HepG2 (cell line): ENCODE measurements around the gene NKD1. TPM values are rescaled to one million over a fixed set of nuclear protein-coding genes. Genes with fewer than 3 reads are reported as not detected.
A peak's percentile ranks its signal among the peaks of the same experiment; 100 is the strongest.

Source experiments
- ATAC-seq: fragments of 200-7000 bp; cut with Tn5 transposase; 3 replicates; pipeline ENCODE4 v1.9.1; 2020; ENCODE audit warnings: mild to moderate bottlenecking, moderate library complexity
- BruUV-seq: library from RNA; stranded (reverse); fragments of 400-500 nt; replicated peaks from 2 replicates; lab custom pipeline; 2021; lab: Mats Ljungman, UMichigan
- CTCF ChIA-PET: fragments of 300-600 bp; formaldehyde crosslinking; extraction: SDS; loops from one replicate; lab custom pipeline; 2021; ENCODE audit warnings: low total read pairs, inconsistent platforms, low intra/inter-chr PET ratio; lab: Yijun Ruan, JAX
- POLR2A ChIA-PET: fragments of 350-600 bp; sonication (Branson Sonifier 250); formaldehyde crosslinking; loops from one replicate; lab custom pipeline; 2020; ENCODE audit warnings: antibody characterized with exemption, inconsistent platforms; lab: Yijun Ruan, JAX
- DNase-seq: peaks from one replicate; pipeline ENCODE4 v3.0.0-alpha.2; 2015; ENCODE audit warnings: low spot score
- FAIRE-seq: peaks from 3 replicates; lab custom pipeline; 2011; peaks lifted over from hg19 to GRCh38; lab: Jason Lieb, UNC
- H2AFZ ChIP-seq: one replicate; pipeline ENCODE4 v1.6.1; 2011; ENCODE audit warnings: low read length, inconsistent platforms
- H3K27ac ChIP-seq: fragments of 300-600 bp; 3 replicates; pipeline ENCODE4 v1.8.0; 2011; ENCODE audit warnings: mixed run types, mild to moderate bottlenecking, mixed read lengths, low read length, inconsistent platforms; ENCODE audit not compliant: insufficient read depth; ENCODE audit errors: extremely low read length
- H3K27me3 ChIP-seq, 2 experiments: fragments of 200-600 bp in 1 of 2; 2 replicates in 1 of 2; 3 replicates in 1 of 2; pipeline versions ENCODE4 v1.6.0 to v1.8.0; 2011; ENCODE audit warnings: low read length in 2 of 2, mild to moderate bottlenecking in 2 of 2, moderate library complexity in 2 of 2, inconsistent platforms in 1 of 2; ENCODE audit not compliant: insufficient read depth in 2 of 2, control insufficient read depth in 1 of 2
- H3K36me3 ChIP-seq, 2 experiments: fragments of 200-600 bp in 1 of 2; replicated peaks in 1 of 2; 2 replicates in 1 of 2; 3 replicates in 1 of 2; pipeline versions ENCODE4 v1.5.1 to v1.8.0; 2011; ENCODE audit warnings: low read length in 2 of 2, inconsistent platforms in 1 of 2; ENCODE audit not compliant: insufficient read depth in 2 of 2, control insufficient read depth in 1 of 2
- H3K4me1 ChIP-seq: 2 replicates; pipeline ENCODE4 v1.5.1; 2012; ENCODE audit warnings: low read length, inconsistent platforms; ENCODE audit not compliant: insufficient read depth
- H3K4me2 ChIP-seq: 2 replicates; pipeline ENCODE4 v1.6.0; 2011; ENCODE audit warnings: low read depth, low read length, inconsistent platforms
- H3K4me3 ChIP-seq, 3 experiments: fragments of 200-600 bp in 1 of 3; sonication (generic), shearing (Covaris generic) in 1 of 3; replicated peaks in 1 of 3; 2 replicates each; pipeline ENCODE4 v1.5.1; 2011 to 2016; ENCODE audit warnings: low read length in 3 of 3, inconsistent platforms in 2 of 3, low read depth in 2 of 3, mild to moderate bottlenecking in 2 of 3, control low read depth in 1 of 3, mixed read lengths in 1 of 3; ENCODE audit not compliant: insufficient read depth in 1 of 3
- H3K79me2 ChIP-seq: one replicate; pipeline ENCODE4 v1.6.1; 2011; ENCODE audit warnings: low read length, inconsistent platforms; ENCODE audit not compliant: insufficient read depth
- H3K9ac ChIP-seq: 2 replicates; pipeline ENCODE4 v1.6.0; 2011; ENCODE audit warnings: mild to moderate bottlenecking, low read depth, low read length, inconsistent platforms; ENCODE audit not compliant: insufficient read depth
- H3K9me3 ChIP-seq: 2 replicates; pipeline ENCODE4 v1.5.1; 2012; ENCODE audit warnings: mild to moderate bottlenecking, low read length
- H4K20me1 ChIP-seq: 2 replicates; pipeline ENCODE4 v1.6.0; 2011; ENCODE audit warnings: inconsistent platforms, mild to moderate bottlenecking, low read length, moderate library complexity; ENCODE audit not compliant: insufficient read depth
- POLR2AphosphoS5 ChIP-seq: IDR thresholded peaks from 2 replicates; pipeline ENCODE4 v1.6.1; 2012; ENCODE audit warnings: low read depth, low read length
- POLR2G ChIP-seq: fragments of 200-400 bp; formaldehyde crosslinking; IDR thresholded peaks from 2 replicates; pipeline ENCODE4 v1.6.1; 2018; ENCODE audit warnings: mild to moderate bottlenecking, low read depth, low read length, moderate library complexity
- RBFOX2 ChIP-seq: fragments of 200-400 bp; formaldehyde crosslinking; IDR thresholded peaks from 2 replicates; pipeline ENCODE4 v1.6.1; 2017; ENCODE audit warnings: low read depth, mild to moderate bottlenecking, low read length
- RBM22 ChIP-seq: fragments of 200-400 bp; formaldehyde crosslinking; optimal IDR thresholded peaks from 2 replicates; pipeline ENCODE3; 2017; ENCODE audit warnings: mild to moderate bottlenecking, low read length, moderate library complexity
- ZNF121 ChIP-seq: sonication (generic); formaldehyde crosslinking; IDR thresholded peaks from 2 replicates; pipeline ENCODE4 v1.5.0; 2020; ENCODE audit warnings: mild to moderate bottlenecking, missing genetic modification reagents
- WGBS: methylation state at CpG from one replicate; pipeline ENCODE4 v1.1.6; 2017; ENCODE audit warnings: low lambda C conversion rate; 5-methylcytosine and 5-hydroxymethylcytosine counted together
- in situ Hi-C: cut with HindIII; loops from 2 replicates; pipeline ENCODE4 v1.10.0; 2017; ENCODE audit warnings: low pct_unique_long_range_greater_than_20kb; ENCODE audit not compliant: extremely low pct_ligation_motif_present
- intact Hi-C: fragments of 100-400 bp; cut with micrococcal nuclease; formaldehyde crosslinking; loops from one replicate; pipeline ENCODE4 v1.10.0; 2022; ENCODE audit not compliant: unreplicated experiment
- polyA plus RNA-seq, 8 experiments: library from polyadenylated mRNA; depleted of rRNA in 3 of 8; stranded (reverse) in 7 of 8; unstranded in 1 of 8; fragments of >200 nt; fragmentation: Illumina TruSeq in 4 of 8; extraction: Trizol in 4 of 8; gene quantifications; 2 replicates each; pipeline versions ENCODE4 v1.2.1 to v1.2.3, GENCODE V29; 2011 to 2016; ENCODE audit warnings: low read depth in 4 of 8, missing spikeins in 1 of 8, mixed read lengths in 1 of 8; ENCODE audit not compliant: insufficient read depth in 1 of 8
- total RNA-seq, 5 experiments: library from RNA; depleted of rRNA; stranded (reverse); fragments of >200 nt; fragmentation: Illumina TruSeq; extraction: Trizol; gene quantifications; 2 replicates each; pipeline ENCODE4 v1.2.3, GENCODE V29; 2016; ENCODE audit warnings: low read depth in 1 of 5
- TF ChIP-seq, protein P1 (sequence below): sonication (generic); formaldehyde crosslinking; IDR thresholded peaks from 2 replicates; pipeline ENCODE4 v1.4.0; 2020; ENCODE audit warnings: missing genetic modification reagents, borderline replicate concordance
- TF ChIP-seq, protein P2 (sequence below): sonication (generic); formaldehyde crosslinking; IDR thresholded peaks from 2 replicates; pipeline ENCODE4 v1.4.0; 2020; ENCODE audit warnings: low read depth, mild to moderate bottlenecking, missing genetic modification reagents

NKD1 gene
- total and polyA plus RNA-seq, 2 of the 13 experiments (the other 11 are each of a cell fraction or from before 2014, with no cell fraction given): 70.4 to 121 TPM

DNA sequence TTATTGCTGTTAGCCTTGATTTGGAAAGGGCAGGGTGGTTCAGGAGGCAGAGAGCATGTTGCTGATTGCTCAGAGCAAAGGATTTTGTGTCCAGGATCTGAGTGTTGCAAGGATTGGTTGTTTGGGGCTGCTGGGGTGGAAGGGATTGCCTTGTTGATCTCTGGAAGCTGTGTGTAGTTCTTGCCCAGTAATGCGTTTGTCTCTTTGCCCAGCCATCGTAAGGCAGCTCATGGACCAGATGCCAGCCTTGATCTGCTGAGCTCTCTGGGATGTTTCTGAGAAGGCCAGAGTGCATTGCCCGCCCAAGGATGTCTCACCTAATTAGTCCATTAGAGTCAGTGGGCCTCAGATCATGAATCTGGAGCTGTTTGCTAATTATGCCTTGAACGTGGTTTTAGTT lies 33.6 kb downstream of the NKD1 start:
- H3K36me3 ChIP-seq: peaks cover 65 to 97% of the 10 kb centered on the region in 2 experiments
- FAIRE-seq: no peak
- H3K79me2 ChIP-seq: peaks cover 95% of the 10 kb centered on the region
- in situ Hi-C loops (no loop called here), intact Hi-C loops (no loop called here)
- ChIA-PET CTCF (no interaction called here), POLR2A (interaction anchor here (0.8 kb wide), 1 partner anchor 76 kb away, joined by 3 read pairs; no protein-coding TSS in a partner anchor)
- no peak overlapping the region for H3K4me3 ChIP-seq
- no peak overlapping the region for H2AFZ ChIP-seq
- no peaks in the 10 kb centered on the region for H3K27me3 ChIP-seq
- no peaks in the 10 kb centered on the region for H3K9me3 ChIP-seq
- peaks cover 70% of the 10 kb centered on the region for H3K4me1 ChIP-seq
- H4K20me1 ChIP-seq: peaks cover 97% of the 10 kb centered on the region
- ATAC-seq: no peak
- H3K9ac ChIP-seq: no peak overlapping the region
- BruUV-seq: no TSS peak
- H3K27ac ChIP-seq: no peak overlapping the region
- no peak overlapping the region for H3K4me2 ChIP-seq
- no peak for DNase-seq
- 0 out of 2 replicates have a peak, but pooled peaks have one; percentile 15 for TF ChIP-seq POLR2AphosphoS5
- TF ChIP-seq POLR2G: peak; percentile 55
- TF ChIP-seq RBFOX2: peak; percentile 9; the same call in 1 of the 2 replicates
- TF ChIP-seq, protein P1, sequence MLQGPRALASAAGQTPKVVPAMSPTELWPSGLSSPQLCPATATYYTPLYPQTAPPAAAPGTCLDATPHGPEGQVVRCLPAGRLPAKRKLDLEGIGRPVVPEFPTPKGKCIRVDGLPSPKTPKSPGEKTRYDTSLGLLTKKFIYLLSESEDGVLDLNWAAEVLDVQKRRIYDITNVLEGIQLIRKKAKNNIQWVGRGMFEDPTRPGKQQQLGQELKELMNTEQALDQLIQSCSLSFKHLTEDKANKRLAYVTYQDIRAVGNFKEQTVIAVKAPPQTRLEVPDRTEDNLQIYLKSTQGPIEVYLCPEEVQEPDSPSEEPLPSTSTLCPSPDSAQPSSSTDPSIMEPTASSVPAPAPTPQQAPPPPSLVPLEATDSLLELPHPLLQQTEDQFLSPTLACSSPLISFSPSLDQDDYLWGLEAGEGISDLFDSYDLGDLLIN (CRISPR knock-in tag): no peak
- TF ChIP-seq RBM22: peak; percentile 43
- TF ChIP-seq, protein P2, sequence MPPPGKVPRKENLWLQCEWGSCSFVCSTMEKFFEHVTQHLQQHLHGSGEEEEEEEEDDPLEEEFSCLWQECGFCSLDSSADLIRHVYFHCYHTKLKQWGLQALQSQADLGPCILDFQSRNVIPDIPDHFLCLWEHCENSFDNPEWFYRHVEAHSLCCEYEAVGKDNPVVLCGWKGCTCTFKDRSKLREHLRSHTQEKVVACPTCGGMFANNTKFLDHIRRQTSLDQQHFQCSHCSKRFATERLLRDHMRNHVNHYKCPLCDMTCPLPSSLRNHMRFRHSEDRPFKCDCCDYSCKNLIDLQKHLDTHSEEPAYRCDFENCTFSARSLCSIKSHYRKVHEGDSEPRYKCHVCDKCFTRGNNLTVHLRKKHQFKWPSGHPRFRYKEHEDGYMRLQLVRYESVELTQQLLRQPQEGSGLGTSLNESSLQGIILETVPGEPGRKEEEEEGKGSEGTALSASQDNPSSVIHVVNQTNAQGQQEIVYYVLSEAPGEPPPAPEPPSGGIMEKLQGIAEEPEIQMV: no peak
- TF ChIP-seq ZNF121: no peak
- TF ChIP-seq, all 625 proteins: peak for 4
- WGBS: 100% methylated on average over 4 of the region's 4 CpGs
